SK-N-SH treated with all-trans-retinoic acid at 6 μM for 48 hours (cell line): Measurements from ENCODE around the gene VPS13D.

Experiments used
- ATAC-seq: fragments of 200-7000 bp; cut with Tn5 transposase; 3 replicates; pipeline ENCODE4 v1.9.1; 2020; ENCODE audit warnings: mild to moderate bottlenecking, moderate library complexity
- ARNTL ChIP-seq: fragments of 450-650 bp; formaldehyde crosslinking; IDR thresholded peaks from 2 replicates; pipeline ENCODE4 v1.5.0; 2020; ENCODE audit warnings: low read depth, mild to moderate bottlenecking, moderate library complexity, borderline replicate concordance
- BACH2 ChIP-seq: fragments of 250-450 bp; sonication (Bioruptor Pico); IDR thresholded peaks from 2 replicates; pipeline ENCODE4 v1.9.0; 2021; ENCODE audit warnings: mild to moderate bottlenecking, borderline replicate concordance
- CSDC2 ChIP-seq: fragments of 250-450 bp; sonication (Bioruptor Pico); IDR thresholded peaks from 2 replicates; pipeline ENCODE4 v1.5.0; 2020; ENCODE audit warnings: mild to moderate bottlenecking, moderate library complexity
- CSRNP3 ChIP-seq: fragments of 250-450 bp; sonication (Bioruptor Pico); IDR thresholded peaks from 2 replicates; pipeline ENCODE4 v1.5.1; 2021; ENCODE audit warnings: mild to moderate bottlenecking, moderate library complexity
- ESRRG ChIP-seq: fragments of 250-450 bp; sonication (Bioruptor Pico); IDR thresholded peaks from 2 replicates; pipeline ENCODE4 v1.6.1; 2021; ENCODE audit warnings: mild to moderate bottlenecking
- GLIS3 ChIP-seq: fragments of 250-450 bp; sonication (Bioruptor Pico); IDR thresholded peaks from 2 replicates; pipeline ENCODE4 v1.5.0; 2020; ENCODE audit warnings: mild to moderate bottlenecking, moderate library complexity
- ISL1 ChIP-seq: fragments of 250-450 bp; sonication (Bioruptor Pico); IDR thresholded peaks from 2 replicates; pipeline ENCODE4 v2.1.2; 2022; ENCODE audit warnings: mild to moderate bottlenecking, moderate library complexity
- OSR1 ChIP-seq: fragments of 250-450 bp; sonication (Bioruptor Pico); IDR thresholded peaks from 2 replicates; pipeline ENCODE4 v1.8.0; 2022; ENCODE audit warnings: moderate library complexity, mild to moderate bottlenecking, inconsistent platforms
- PATZ1 ChIP-seq: fragments of 250-450 bp; sonication (Bioruptor Pico); IDR thresholded peaks from 2 replicates; pipeline ENCODE4 v1.8.0; 2020; ENCODE audit warnings: mild to moderate bottlenecking, moderate library complexity, borderline replicate concordance
- POU6F1 ChIP-seq: fragments of 250-450 bp; sonication (Bioruptor Pico); IDR thresholded peaks from 2 replicates; pipeline ENCODE4 v1.8.0; 2021; ENCODE audit warnings: low read depth, mild to moderate bottlenecking, moderate library complexity, borderline replicate concordance
- PPARA ChIP-seq: fragments of 250-450 bp; sonication (Bioruptor Pico); IDR thresholded peaks from 2 replicates; pipeline ENCODE4 v1.5.0; 2020; ENCODE audit warnings: mild to moderate bottlenecking, borderline replicate concordance
- SNAI2 ChIP-seq: fragments of 250-450 bp; sonication (Bioruptor Pico); IDR thresholded peaks from 2 replicates; pipeline ENCODE4 v1.5.0; 2020; ENCODE audit warnings: mild to moderate bottlenecking, moderate library complexity
- TCF4 ChIP-seq: fragments of 250-450 bp; sonication (Bioruptor Pico); IDR thresholded peaks from 2 replicates; pipeline ENCODE4 v1.8.0; 2021; ENCODE audit warnings: mild to moderate bottlenecking, moderate library complexity, borderline replicate concordance
- TOX ChIP-seq: fragments of 250-450 bp; sonication (Bioruptor Pico); IDR thresholded peaks from 2 replicates; pipeline ENCODE4 v1.8.0; 2021; ENCODE audit warnings: mild to moderate bottlenecking, moderate library complexity, borderline replicate concordance
- TSHZ2 ChIP-seq: fragments of 250-450 bp; sonication (Bioruptor Pico); IDR thresholded peaks from 2 replicates; pipeline ENCODE4 v1.5.0; 2020; ENCODE audit warnings: mild to moderate bottlenecking, moderate library complexity
- ZC3H10 ChIP-seq: fragments of 250-450 bp; sonication (Bioruptor Pico); IDR thresholded peaks from 2 replicates; pipeline ENCODE4 v1.5.1; 2021; ENCODE audit warnings: mild to moderate bottlenecking, moderate library complexity
- ZFP3 ChIP-seq: fragments of 250-450 bp; sonication (Bioruptor Pico); IDR thresholded peaks from 2 replicates; pipeline ENCODE4 v1.5.0; 2020; ENCODE audit warnings: mild to moderate bottlenecking, moderate library complexity
- ZFP30 ChIP-seq: fragments of 450-650 bp; formaldehyde crosslinking; IDR thresholded peaks from 2 replicates; pipeline ENCODE4 v1.5.0; 2022; ENCODE audit warnings: mild to moderate bottlenecking, moderate library complexity
- ZNF565 ChIP-seq: fragments of 450-650 bp; formaldehyde crosslinking; conservative IDR thresholded peaks from 2 replicates; pipeline ENCODE4 v1.5.0; 2020; ENCODE audit warnings: low read depth, mild to moderate bottlenecking, moderate library complexity
- ZNF70 ChIP-seq: fragments of 450-650 bp; formaldehyde crosslinking; IDR thresholded peaks from 2 replicates; pipeline ENCODE4 v1.5.0; 2020; ENCODE audit warnings: mild to moderate bottlenecking, moderate library complexity
- ZNF8 ChIP-seq: fragments of 450-650 bp; formaldehyde crosslinking; IDR thresholded peaks from 2 replicates; pipeline ENCODE4 v1.5.0; 2020; ENCODE audit warnings: mild to moderate bottlenecking, moderate library complexity

VPS13D gene

GRCh38 chr1:12532405-12533315, 302.8 kb downstream of the VPS13D start:
- TF ChIP-seq BACH2, result no peak
- no peak for TF ChIP-seq ZNF70 (CRISPR knock-in tag)
- TF ChIP-seq CSRNP3, result no peak
- no peak for TF ChIP-seq ZFP30 (CRISPR knock-in tag)
- no peak for TF ChIP-seq ZC3H10 (CRISPR knock-in tag)
- TF ChIP-seq ARNTL (CRISPR knock-in tag), result no peak
- TF ChIP-seq ESRRG, result no peak
- no peak for TF ChIP-seq ZNF8 (CRISPR knock-in tag)
- no peak for TF ChIP-seq SNAI2
- TF ChIP-seq CSDC2 (CRISPR knock-in tag), result no peak
- no peak for TF ChIP-seq TSHZ2 (CRISPR knock-in tag)
- TF ChIP-seq PPARA (CRISPR knock-in tag), result no peak
- TF ChIP-seq ZFP3 (CRISPR knock-in tag), result no peak
- no peak for TF ChIP-seq ZNF565 (CRISPR knock-in tag)
- TF ChIP-seq PATZ1, result no peak
- no peak for TF ChIP-seq TCF4 (CRISPR knock-in tag)
- TF ChIP-seq GLIS3, result no peak
- no peak for TF ChIP-seq ISL1
- TF ChIP-seq OSR1 (CRISPR knock-in tag), result no peak
- ATAC-seq, result no peak

GRCh38 chr1:12536023-12536639, 306.3 kb downstream of the VPS13D start:
- TF ChIP-seq BACH2 (no peak), TCF4 (CRISPR knock-in tag) (no peak), PATZ1 (no peak), PPARA (CRISPR knock-in tag) (no peak), SNAI2 (no peak)
- TF ChIP-seq, all 23 proteins: peak for 0
- no peak for ATAC-seq

GRCh38 chr1:12537294-12537693, 307.5 kb downstream of the VPS13D start:
- TF ChIP-seq ZC3H10 (CRISPR knock-in tag), result no peak
- TF ChIP-seq OSR1 (CRISPR knock-in tag), result no peak
- TF ChIP-seq SNAI2, result no peak
- no peak for TF ChIP-seq TOX (CRISPR knock-in tag)
- no peak for TF ChIP-seq POU6F1
- ATAC-seq, result no peak
